ENCODE results near the gene NOL3.

GRCh38 chr16:67191411-67191994, 21.2 kb downstream of the NOL3 start:
- no peak for TF ChIP-seq CTCF (conservative IDR thresholded peaks at IDR 0.05; ENCODE audit: low read length)
- no peak for TF ChIP-seq EZH2phosphoT487 (IDR thresholded peaks at IDR 0.05; ENCODE audit: borderline replicate concordance)
